ENCODE measurements around the gene TEX29. TPM values are rescaled to one million over a fixed set of nuclear protein-coding genes. Genes with fewer than 3 reads are reported as not detected.

The TEX29 gene
- polyA plus RNA-seq, 10 donors = 0.27 to 0.58 (median 0.34) TPM; not detected in 3

DNA sequence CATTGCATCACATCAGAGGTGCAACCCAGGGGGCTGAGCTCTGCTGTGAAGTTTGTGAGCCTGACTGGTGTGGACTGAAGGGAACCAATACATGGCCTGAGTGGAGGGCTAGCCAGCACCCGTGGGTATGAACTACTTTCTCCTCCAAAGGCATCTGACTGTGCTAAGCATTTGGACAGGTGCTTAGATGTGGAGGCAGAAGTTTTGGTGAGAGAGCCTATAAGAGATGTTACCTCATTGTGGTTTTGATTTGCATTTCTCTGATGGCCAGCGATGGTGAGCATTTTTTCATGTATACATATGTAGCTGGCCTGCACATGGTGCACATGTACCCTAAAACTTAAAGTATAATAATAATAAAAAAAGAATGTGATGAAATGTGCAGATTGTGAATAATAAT lies 46.9 kb downstream of the TEX29 start:
- no peak for DNase-seq

GRCh38 chr13:111368091-111368490 lies 47.6 kb downstream of the TEX29 start:
- no peak for DNase-seq

DNA sequence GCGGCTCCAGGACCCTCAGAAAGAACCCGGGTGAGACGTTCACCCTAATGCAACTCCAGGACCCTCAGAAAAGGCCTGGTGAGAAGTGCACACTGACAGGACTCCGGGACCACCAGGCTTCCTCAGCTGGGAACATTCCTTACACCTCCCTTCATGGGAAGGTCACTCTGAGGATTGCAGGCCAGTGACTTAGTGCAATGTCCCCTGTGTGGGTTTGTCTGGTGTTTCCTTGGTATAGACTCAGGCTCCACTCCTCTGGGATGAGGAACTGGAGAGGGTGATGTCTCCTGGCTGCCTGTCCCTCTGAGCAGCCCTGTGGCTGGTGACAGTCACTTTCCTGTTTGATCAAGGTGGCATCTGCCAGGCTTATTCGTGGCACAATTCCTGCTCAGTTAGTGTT lies 49.7 kb downstream of the TEX29 start:
- DNase-seq = no peak

GRCh38 chr13:111370570-111371535 lies 50.4 kb downstream of the TEX29 start:
- no peak for DNase-seq

- no peak for DNase-seq
These were observed 51.3 kb downstream of the TEX29 start for GRCh38 chr13:111371720-111372119.

DNA sequence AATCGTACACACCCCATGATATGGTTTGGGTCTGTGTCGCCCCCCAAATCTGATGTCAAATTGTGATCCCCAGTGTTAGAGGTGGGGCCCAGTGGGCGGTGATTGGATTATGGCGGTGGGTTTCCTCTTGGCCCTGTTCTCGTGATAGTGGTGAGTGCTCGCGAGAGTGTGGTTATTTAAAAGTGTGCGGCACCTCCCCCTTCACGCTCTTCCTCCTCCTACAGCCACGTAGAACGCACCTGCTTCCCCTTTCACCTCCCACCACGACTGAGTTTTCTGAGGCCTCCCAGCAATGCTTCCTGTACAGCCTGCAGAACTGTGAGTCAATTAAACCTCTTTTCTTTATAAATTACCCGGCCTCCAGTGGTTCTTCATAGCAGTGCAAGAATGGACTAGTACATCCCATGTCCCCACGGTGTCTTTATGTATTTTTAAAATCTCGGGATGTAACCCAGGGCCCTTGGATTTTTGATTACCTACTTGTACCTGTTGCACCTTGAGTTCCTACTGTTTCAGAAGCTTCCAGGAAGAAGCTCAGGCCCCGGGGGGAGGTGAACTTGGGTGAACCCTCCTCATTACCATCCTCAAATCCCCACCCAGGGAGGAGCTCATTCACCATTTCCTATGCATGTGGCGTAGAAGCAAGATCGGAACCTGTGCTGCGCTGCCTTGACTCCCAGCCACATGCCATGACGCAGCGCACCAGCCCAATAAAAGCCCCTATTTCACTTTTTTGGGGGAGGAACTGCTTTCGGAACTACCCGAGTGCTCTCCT lies 52.4 kb downstream of the TEX29 start:
- DNase-seq = no peak

DNA sequence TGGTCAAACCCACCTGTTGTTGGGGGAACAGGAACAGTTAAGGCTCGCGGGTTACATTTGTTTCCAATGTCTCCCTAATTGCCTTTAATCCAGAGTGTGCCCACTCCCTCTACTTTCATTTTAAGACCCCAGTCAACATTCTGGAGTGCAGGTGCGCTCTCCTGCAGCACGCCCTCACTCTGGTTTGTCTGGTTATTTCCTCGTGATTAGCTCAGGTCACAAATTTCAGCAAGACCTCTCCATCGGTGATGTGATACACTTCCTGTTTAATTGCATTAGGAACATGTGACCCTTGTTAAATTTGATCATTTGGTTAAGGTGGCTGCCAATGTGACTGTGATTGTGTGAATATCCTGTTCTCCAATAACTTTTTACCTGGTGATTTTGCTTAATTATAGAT lies 53.0 kb downstream of the TEX29 start:
- DNase-seq = no peak

- DNase-seq = no peak
These were observed 60.0 kb downstream of the TEX29 start for GRCh38 chr13:111380431-111380830.

DNA sequence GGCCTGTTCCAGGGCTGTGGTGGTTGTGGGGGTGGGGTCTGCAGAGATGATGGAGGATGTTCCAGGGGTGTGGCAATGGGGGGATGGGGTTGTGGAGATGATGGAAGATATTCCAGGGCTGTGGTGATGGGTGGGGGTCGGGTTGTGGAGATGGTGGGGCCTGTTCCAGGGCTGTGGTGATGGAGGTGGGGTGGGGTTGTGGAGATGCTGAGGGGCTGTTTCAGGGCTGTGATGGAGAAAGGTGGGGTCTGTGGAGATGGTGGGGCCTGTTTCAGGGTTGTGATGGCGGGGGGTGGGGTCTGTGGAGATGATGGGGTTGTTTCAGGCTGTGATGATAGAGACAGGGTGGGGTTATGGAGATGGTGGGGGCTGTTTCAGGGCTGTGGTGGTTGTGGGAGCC lies 62.0 kb downstream of the TEX29 start:
- no peak for DNase-seq

- no peak for DNase-seq
These were observed 62.4 kb downstream of the TEX29 start for GRCh38 chr13:111382877-111383276.

DNA sequence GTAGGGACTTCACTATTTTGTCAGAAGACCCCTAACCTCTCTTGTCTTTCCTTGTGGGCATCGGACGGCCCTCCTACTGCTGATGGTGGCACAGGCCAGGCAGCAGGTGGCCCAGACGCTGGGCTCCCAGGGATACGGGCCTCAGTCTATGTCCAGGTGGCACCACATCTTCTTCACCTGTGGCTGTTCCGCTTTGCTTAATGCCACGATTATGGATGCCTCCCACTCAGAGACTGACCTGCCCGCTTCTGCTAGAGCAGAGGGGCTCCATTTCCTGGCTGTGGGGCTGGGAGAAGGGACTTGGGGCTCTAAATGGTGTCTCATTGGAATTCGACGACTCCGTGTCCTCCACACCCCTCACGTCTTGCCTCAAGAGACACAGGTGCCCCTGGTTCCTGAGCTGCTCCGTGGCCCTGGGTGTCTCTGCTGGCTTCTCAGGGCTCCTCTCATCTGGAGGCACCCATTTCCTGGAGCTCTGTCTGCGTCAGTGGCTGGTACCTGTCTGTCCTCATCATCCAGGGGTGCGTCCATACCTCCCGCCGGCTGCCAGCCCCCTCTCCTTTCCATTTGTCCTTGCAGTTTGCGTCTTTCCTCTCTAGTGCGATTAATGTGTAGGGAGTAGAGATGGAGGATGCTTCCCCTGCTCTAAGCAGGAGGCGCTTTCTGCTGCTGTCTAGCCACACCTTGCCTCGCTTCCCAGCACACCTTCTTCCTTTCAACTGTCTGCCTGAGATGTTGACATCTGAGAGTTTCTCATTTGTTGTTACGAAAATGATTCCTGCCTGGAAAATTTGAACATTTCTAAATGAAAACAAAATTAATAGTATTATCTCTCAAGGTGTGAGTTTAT lies 63.4 kb downstream of the TEX29 start:
- no peak for DNase-seq

DNA sequence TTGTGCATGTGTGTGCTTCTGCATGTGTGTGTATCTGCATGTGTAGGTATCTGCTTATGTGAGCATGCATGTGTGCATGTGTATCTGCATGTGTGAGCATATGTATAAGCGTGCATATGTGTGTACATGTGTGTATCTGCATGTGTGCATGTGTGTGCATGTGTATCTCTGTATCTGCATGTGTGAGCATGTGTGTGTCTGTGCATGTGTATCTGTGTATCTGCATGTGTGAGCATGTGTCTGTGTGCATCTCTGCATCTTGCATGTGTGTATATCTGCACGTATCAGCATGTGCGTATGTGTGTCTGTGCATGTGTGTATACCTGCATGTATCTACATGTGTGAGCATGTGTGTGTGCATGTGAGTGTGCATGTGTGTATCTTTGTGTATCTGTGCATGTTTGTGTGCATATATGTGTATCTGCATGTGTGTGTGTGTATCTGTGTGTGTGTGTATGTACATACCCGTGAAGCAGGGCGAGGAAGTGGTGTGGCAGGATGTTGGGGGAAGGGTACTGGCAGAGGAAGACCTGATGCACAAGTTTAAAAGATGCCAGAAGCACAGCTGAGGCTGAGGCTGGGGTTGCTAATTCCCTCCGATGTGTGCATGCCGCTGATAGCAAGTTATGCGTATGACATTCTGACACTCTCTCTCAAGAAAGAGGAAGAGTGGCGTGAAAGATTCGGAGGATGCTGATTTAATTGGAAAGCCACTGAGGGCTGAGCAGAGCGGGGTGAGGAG lies 64.2 kb downstream of the TEX29 start:
- DNase-seq = no peak

DNA sequence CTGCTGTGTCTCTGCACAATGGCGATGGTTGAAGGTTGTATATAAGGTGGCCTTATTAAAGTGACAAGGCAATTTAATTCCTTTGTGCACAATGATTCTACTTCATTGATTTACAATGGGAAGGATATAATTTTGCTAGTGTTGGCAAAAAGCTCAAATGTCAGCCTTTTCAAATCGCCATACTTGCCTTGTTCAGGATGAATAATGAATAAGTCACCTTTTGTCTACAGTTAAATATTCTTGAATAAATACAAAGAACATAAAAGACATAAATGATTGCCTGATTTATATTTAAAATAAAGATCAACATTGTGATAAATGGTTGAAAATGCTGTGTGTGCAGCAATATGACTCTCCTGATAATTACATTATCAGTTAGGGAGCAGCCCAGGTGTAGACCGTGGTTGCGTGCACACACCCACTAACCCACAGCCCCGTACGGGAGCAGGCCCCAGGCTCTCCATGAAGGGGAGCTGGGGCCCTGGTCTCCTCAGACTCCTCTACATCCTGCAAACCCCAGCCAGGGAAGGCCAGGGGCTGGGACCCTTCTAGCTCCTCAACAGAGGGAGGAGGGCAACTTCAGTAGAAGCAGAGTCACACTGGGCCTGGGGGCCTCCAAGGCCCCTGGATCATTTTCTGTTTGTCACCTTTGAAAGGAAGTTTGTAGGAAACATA lies 64.9 kb downstream of the TEX29 start:
- no peak for DNase-seq

DNA sequence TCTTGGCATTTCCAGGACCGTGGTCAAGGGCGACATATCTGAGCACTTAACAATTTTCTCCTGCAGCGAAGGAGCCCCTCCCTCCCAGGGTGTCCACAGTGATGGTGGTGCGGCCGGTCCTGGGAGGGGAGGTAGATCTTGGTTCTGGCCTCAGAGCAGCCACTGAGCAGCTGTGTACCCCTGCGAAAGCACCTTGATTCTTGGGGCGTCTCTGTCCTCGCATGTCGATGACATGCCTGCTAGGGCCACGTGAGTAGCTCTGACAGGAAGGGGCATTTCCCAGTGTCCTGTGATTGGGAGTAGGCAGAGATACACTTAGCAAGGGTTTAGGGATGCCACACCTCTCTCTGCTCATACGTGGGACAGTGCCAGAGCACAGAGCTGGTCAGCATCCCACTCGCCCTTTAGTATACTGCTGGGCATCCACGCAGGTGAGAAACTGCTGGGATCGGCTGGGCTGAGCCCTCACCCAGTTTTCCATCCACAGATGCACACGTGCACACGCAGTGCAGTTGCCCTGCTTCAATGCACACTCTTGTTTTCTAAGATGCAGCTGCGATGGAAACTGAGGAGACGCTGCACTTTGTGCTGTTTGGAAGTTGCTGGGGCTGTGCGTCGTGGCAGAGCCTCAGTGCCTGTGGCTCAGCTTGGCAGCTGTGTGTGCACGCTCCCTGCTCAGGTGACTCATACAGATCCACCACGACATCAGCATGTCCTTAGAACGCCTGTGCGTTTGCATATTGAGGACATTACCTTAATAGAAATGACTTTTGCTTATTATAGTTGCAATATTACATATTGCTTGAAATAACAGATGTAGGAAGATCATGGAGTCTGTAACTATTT lies 66.8 kb downstream of the TEX29 start:
- DNase-seq = no peak

- no peak for DNase-seq
These were observed 67.6 kb downstream of the TEX29 start for GRCh38 chr13:111387945-111388600.

DNA sequence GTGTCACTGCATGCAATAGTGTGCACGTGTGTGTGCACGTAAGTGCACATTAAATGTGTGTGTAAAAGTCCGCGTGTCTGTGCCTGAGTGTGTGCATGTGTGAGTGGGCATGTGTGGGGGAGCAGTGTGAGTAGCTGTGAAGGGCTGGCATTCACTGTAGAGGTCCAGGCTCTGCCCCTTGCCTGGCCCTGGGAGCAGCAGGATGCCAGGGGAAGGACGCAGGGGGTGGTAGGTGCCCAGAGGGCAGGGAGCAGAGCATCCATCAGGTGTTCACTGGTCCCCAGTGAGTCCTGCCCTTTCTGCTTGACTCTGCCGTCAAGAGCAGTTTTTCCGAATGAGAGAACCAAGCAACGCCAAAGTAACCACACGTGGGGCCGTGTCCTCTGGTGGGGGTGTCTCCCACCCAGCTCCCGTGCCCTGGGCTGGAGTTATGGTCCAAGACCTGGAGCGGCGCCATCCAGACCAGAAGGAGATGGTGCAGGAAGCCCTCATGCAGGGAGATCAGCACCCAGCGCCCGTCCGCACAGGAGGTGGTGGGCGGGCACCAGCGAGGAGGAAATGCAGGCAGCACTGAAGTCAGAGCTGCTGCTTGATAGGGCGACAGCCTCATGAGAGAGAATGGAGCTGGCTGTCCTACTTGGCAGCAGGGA lies 68.5 kb downstream of the TEX29 start:
- no peak for DNase-seq

DNA sequence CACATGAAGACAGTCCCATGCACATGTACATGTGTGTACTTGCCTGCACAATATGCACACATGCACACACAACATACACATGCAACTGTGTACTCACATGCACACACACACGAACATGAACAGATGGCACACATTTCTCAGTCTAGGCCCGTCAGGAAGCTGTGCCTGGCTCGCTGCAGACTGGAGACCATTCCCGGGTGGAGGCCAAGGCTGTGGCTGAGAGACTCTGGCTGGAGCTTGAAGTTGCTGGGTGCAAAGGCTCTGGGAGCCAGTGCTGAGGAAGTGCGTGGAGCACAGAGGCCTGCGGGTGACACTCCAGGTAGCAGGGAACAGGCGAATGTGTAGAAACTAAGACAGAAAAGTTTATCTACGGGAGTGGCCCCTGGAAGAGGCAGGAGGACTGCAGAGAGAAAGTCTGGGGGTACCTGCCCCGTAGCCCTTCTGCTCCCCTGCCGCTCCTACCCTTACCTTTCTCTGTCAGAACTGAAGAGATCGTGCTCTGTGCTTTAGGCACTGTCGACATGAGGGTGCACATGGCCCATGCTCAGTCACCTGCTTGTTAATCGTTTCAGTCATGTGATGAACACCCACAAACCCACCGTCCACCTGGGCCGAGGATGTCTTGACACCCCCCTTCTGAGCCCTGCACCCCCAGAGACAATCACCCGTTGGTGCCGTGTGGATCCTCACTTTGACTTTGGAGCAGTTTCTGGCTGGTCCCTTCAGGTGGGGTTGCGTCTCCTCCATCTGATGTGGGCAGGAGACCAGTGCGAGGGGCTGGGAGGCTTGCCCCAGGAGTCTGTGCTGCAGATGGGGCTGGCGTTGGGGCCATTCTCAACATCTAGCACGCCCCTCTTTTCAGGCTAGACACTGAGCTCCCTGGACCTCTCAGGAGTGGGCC lies 69.4 kb downstream of the TEX29 start:
- no peak for DNase-seq

Data from muscle of back (tissue), 11 donors.